H1 (cell line): ENCODE data around the gene PCYT1A. TPM values are rescaled to one million over a fixed set of nuclear protein-coding genes. Genes with fewer than 3 reads are reported as not detected.
A peak's percentile ranks its signal among the peaks of the same experiment; 100 is the strongest.

Experiments used
- CTCF ChIA-PET: fragments of 300-600 bp; sonication (Branson Sonifier 250); formaldehyde crosslinking; loops from one replicate; lab custom pipeline; 2021; ENCODE audit not compliant: partially characterized antibody; lab: Charles Lee
- POLR2A ChIA-PET: fragments of 300-600 bp; sonication (Branson Sonifier 250); formaldehyde crosslinking; loops from one replicate; lab custom pipeline; 2021; ENCODE audit warnings: inconsistent platforms; ENCODE audit not compliant: partially characterized antibody; lab: Charles Lee
- DNase-seq, 2 experiments: peaks; one replicate each; pipeline versions ENCODE4 v3.0.0 to v3.0.0-alpha.2; 2010 to 2022; ENCODE audit warnings: low spot score in 2 of 2, low read depth in 1 of 2, mixed read lengths in 1 of 2
- FAIRE-seq: peaks from 2 replicates; lab custom pipeline; 2011; peaks lifted over from hg19 to GRCh38; lab: Jason Lieb, UNC
- H2AFZ ChIP-seq: 2 replicates; pipeline ENCODE4 v1.8.1; 2012; ENCODE audit warnings: low read length, inconsistent platforms
- H2AK5ac ChIP-seq: 2 replicates; pipeline ENCODE4 v1.6.1; 2013; ENCODE audit warnings: low read depth, low read length
- H2BK120ac ChIP-seq: replicated peaks from 2 replicates; pipeline ENCODE3; 2013; ENCODE audit warnings: low read depth, low read length, inconsistent platforms
- H2BK12ac ChIP-seq: 2 replicates; pipeline ENCODE4 v1.6.1; 2013; ENCODE audit warnings: low read depth, low read length
- H2BK15ac ChIP-seq: 2 replicates; pipeline ENCODE4 v1.6.1; 2013; ENCODE audit warnings: low read length
- H2BK20ac ChIP-seq: 2 replicates; pipeline ENCODE4 v1.6.1; 2013; ENCODE audit warnings: low read length
- H2BK5ac ChIP-seq: 2 replicates; pipeline ENCODE4 v1.6.1; 2013; ENCODE audit warnings: low read depth, low read length
- H3K14ac ChIP-seq: 2 replicates; pipeline ENCODE4 v1.6.1; 2013; ENCODE audit warnings: inconsistent platforms; ENCODE audit not compliant: insufficient read length
- H3K18ac ChIP-seq: 2 replicates; pipeline ENCODE4 v1.6.1; 2013; ENCODE audit warnings: low read length; ENCODE audit errors: extremely low read depth
- H3K23ac ChIP-seq: 2 replicates; pipeline ENCODE4 v1.6.1; 2013; ENCODE audit warnings: inconsistent platforms; ENCODE audit not compliant: insufficient read length
- H3K23me2 ChIP-seq: 2 replicates; pipeline ENCODE4 v1.6.1; 2013; ENCODE audit warnings: low read depth, low read length
- H3K27ac ChIP-seq: 2 replicates; pipeline ENCODE4 v1.6.1; 2011; ENCODE audit warnings: low read depth, low read length, inconsistent platforms
- H3K27me3 ChIP-seq, 4 experiments: replicated peaks in 1 of 4; 1 replicate in 1 of 4; 2 replicates in 3 of 4; pipeline versions ENCODE4 v1.6.1 to v1.8.1; 2011 to 2013; ENCODE audit warnings: low read length in 3 of 4, mild to moderate bottlenecking in 3 of 4, inconsistent platforms in 2 of 4, mixed read lengths in 2 of 4, moderate library complexity in 1 of 4; ENCODE audit not compliant: control insufficient read depth in 3 of 4, insufficient read depth in 3 of 4; ENCODE audit errors: extremely low read depth in 1 of 4
- H3K36me3 ChIP-seq, 4 experiments: 2 replicates each; pipeline versions ENCODE4 v1.6.1 to v1.8.1; 2011 to 2013; ENCODE audit warnings: mild to moderate bottlenecking in 4 of 4, low read length in 3 of 4, moderate library complexity in 2 of 4, control low read depth in 1 of 4, inconsistent platforms in 1 of 4; ENCODE audit not compliant: insufficient read depth in 4 of 4, control insufficient read depth in 2 of 4
- H3K4ac ChIP-seq: replicated peaks from 2 replicates; pipeline ENCODE3; 2013; ENCODE audit warnings: low read length, low read depth, mixed read lengths, inconsistent platforms; ENCODE audit not compliant: insufficient read length
- H3K4me1 ChIP-seq, 4 experiments: replicated peaks in 1 of 4; 1 replicate in 1 of 4; 2 replicates in 3 of 4; pipeline versions ENCODE4 v1.6.1 to v1.8.1; 2011 to 2013; ENCODE audit warnings: low read length in 3 of 4, inconsistent platforms in 2 of 4, mixed read lengths in 1 of 4; ENCODE audit not compliant: insufficient read depth in 4 of 4, control insufficient read depth in 3 of 4
- H3K4me2 ChIP-seq, 2 experiments: 2 replicates each; pipeline versions ENCODE4 v1.6.1 to v1.8.1; 2011 to 2013; ENCODE audit warnings: low read depth in 2 of 2, low read length in 2 of 2, control low read depth in 1 of 2, inconsistent platforms in 1 of 2, mild to moderate bottlenecking in 1 of 2; ENCODE audit not compliant: insufficient read depth in 1 of 2
- H3K4me3 ChIP-seq, 4 experiments: fragments of 200-600, 300-600 bp in 1 of 4; sonication (generic), shearing (Covaris generic), sonication (Bioruptor Twin) in 1 of 4; 2 replicates each; pipeline versions ENCODE4 v1.5.1 to v1.8.1; 2011 to 2016; ENCODE audit warnings: low read length in 4 of 4, low read depth in 3 of 4, control low read depth in 2 of 4, inconsistent platforms in 2 of 4, mild to moderate bottlenecking in 2 of 4, mixed read lengths in 1 of 4, moderate library complexity in 1 of 4; ENCODE audit not compliant: insufficient read depth in 2 of 4; ENCODE audit errors: extremely low read depth in 1 of 4
- H3K56ac ChIP-seq: replicated peaks from 2 replicates; pipeline ENCODE3; 2013; ENCODE audit warnings: low read depth, mild to moderate bottlenecking, mixed read lengths, low read length, inconsistent platforms; ENCODE audit not compliant: insufficient read length
- H3K79me1 ChIP-seq: 2 replicates; pipeline ENCODE4 v1.6.1; 2013; ENCODE audit warnings: low read depth, low read length, control low read depth
- H3K79me2 ChIP-seq, 2 experiments: 2 replicates each; pipeline versions ENCODE4 v1.6.1 to v1.8.1; 2012 to 2013; ENCODE audit warnings: low read length in 2 of 2, mild to moderate bottlenecking in 2 of 2, inconsistent platforms in 1 of 2; ENCODE audit not compliant: insufficient read depth in 2 of 2, control insufficient read depth in 1 of 2
- H3K9ac ChIP-seq, 4 experiments: replicated peaks in 1 of 4; 1 replicate in 1 of 4; 2 replicates in 3 of 4; pipeline versions ENCODE4 v1.6.1 to v1.8.1; 2011 to 2013; ENCODE audit warnings: low read depth in 3 of 4, low read length in 3 of 4, control low read depth in 2 of 4, mild to moderate bottlenecking in 2 of 4, moderate library complexity in 2 of 4, inconsistent platforms in 1 of 4; ENCODE audit errors: extremely low read depth in 1 of 4
- H3K9me3 ChIP-seq, 2 experiments: 2 replicates each; pipeline versions ENCODE4 v1.6.1 to v1.8.1; 2012 to 2013; ENCODE audit warnings: mild to moderate bottlenecking in 2 of 2, moderate library complexity in 2 of 2, control low read depth in 1 of 2, inconsistent platforms in 1 of 2, low read depth in 1 of 2, low read length in 1 of 2, mixed read lengths in 1 of 2; ENCODE audit not compliant: insufficient read depth in 2 of 2
- H4K20me1 ChIP-seq, 2 experiments: replicated peaks in 1 of 2; 2 replicates each; pipeline versions ENCODE3 to v1.8.1; 2011 to 2013; ENCODE audit warnings: inconsistent platforms in 2 of 2, low read length in 2 of 2, mild to moderate bottlenecking in 1 of 2; ENCODE audit not compliant: insufficient read depth in 2 of 2, control insufficient read depth in 1 of 2
- H4K5ac ChIP-seq: 2 replicates; pipeline ENCODE4 v1.6.1; 2013; ENCODE audit warnings: low read length, low read depth, mixed read lengths, inconsistent platforms; ENCODE audit not compliant: insufficient read length
- H4K8ac ChIP-seq: 2 replicates; pipeline ENCODE4 v1.8.0; 2013; ENCODE audit warnings: mild to moderate bottlenecking, moderate library complexity, low read length, inconsistent platforms; ENCODE audit not compliant: insufficient read depth; ENCODE audit errors: extremely low read depth
- H4K91ac ChIP-seq: replicated peaks from 2 replicates; pipeline ENCODE3; 2013; ENCODE audit warnings: low read length, mixed read lengths, inconsistent platforms; ENCODE audit not compliant: insufficient read length
- ASH2L ChIP-seq: fragments of 200-600, 300-600 bp; sonication (generic); IDR thresholded peaks from one replicate; pipeline ENCODE4 v1.7.1; 2017; ENCODE audit warnings: low read length
- CBX8 ChIP-seq: fragments of 300-800, 300-1000 bp; sonication (generic); IDR thresholded peaks from 2 replicates; pipeline ENCODE4 v1.7.1; 2016; ENCODE audit warnings: low read depth, low read length, borderline replicate concordance
- CEBPB ChIP-seq: IDR thresholded peaks from 2 replicates; pipeline ENCODE4 v1.6.1; 2012; ENCODE audit warnings: low read depth, low read length
- CHD2 ChIP-seq: IDR thresholded peaks from 2 replicates; pipeline ENCODE4 v1.6.1; 2012; ENCODE audit warnings: low read length, improper control_type of control experiment
- RAD21 ChIP-seq, 2 experiments: IDR thresholded peaks in 1 of 2; conservative IDR thresholded peaks in 1 of 2; 2 replicates each; pipeline ENCODE4 v1.6.1; 2011; ENCODE audit warnings: low read depth in 2 of 2, low read length in 2 of 2, improper control_type of control experiment in 1 of 2, inconsistent platforms in 1 of 2, mild to moderate bottlenecking in 1 of 2, moderate library complexity in 1 of 2
- SIX5 ChIP-seq: IDR thresholded peaks from 2 replicates; pipeline ENCODE4 v1.6.1; 2011; ENCODE audit warnings: mild to moderate bottlenecking, low read depth, low read length
- SP1 ChIP-seq: IDR thresholded peaks from 2 replicates; pipeline ENCODE4 v1.6.1; 2011; ENCODE audit warnings: low read depth, low read length
- SP4 ChIP-seq: IDR thresholded peaks from 2 replicates; pipeline ENCODE4 v1.6.1; 2012; ENCODE audit warnings: low read length, inconsistent platforms
- TCF12 ChIP-seq: IDR thresholded peaks from 2 replicates; pipeline ENCODE4 v1.6.1; 2011; ENCODE audit warnings: low read depth, mild to moderate bottlenecking, low read length
- YY1 ChIP-seq: IDR thresholded peaks from 2 replicates; pipeline ENCODE4 v1.6.1; 2011; ENCODE audit warnings: low read depth, mild to moderate bottlenecking, low read length
- WGBS, 2 experiments: shearing (Covaris generic) in 1 of 2; methylation state at CpG; one replicate each; pipeline versions ENCODE4 v1.1.6 to v1.1.7; 2013 to 2015; ENCODE audit warnings: low lambda C conversion rate in 2 of 2, mixed read lengths in 2 of 2, inconsistent platforms in 1 of 2, low coverage in 1 of 2, missing lambda C conversion rate in 1 of 2; ENCODE audit not compliant: insufficient replicate concordance in 2 of 2, insufficient coverage in 1 of 2, insufficient read length in 1 of 2; ENCODE audit errors: extremely low coverage in 1 of 2, missing lambda C conversion rate in 1 of 2; 5-methylcytosine and 5-hydroxymethylcytosine counted together
- polyA plus RNA-seq, 7 experiments: library from polyadenylated mRNA; depleted of rRNA in 3 of 7; stranded (reverse) in 5 of 7; unstranded in 2 of 7; fragments of >200 nt in 5 of 7; fragments of 200-250 nt in 2 of 7; gene quantifications; 1 replicate in 5 of 7; 2 replicates in 1 of 7; 4 replicates in 1 of 7; pipeline versions ENCODE4 v1.2.1 to v1.2.3, GENCODE V29; 2011 to 2013; ENCODE audit warnings: missing spikeins in 2 of 7, mixed read lengths in 2 of 7
- total RNA-seq: library from RNA; stranded (reverse); fragmentation: NEBNext Ultra II Directional; extraction: Animal tissue kit (Norgen Biotek cat#: 25700); gene quantifications from 2 replicates; pipeline ENCODE4 v1.2.1, GENCODE V29; 2021

PCYT1A gene
- total and polyA plus RNA-seq, 2 of the 8 experiments (the other 6 are each of a cell fraction or from before 2014, with no cell fraction given): 19.9 to 31.8 TPM

- H2BK15ac ChIP-seq: no peak overlapping the region; the same call in 1 of the 2 replicates
- no peak overlapping the region for H3K4me3 ChIP-seq
- H3K27me3 ChIP-seq: peaks cover 0 to 7% (median 7%) of the 10 kb centered on the region in 4 experiments; a peak in 5 of 7 replicates
- no peak overlapping the region for H3K23ac ChIP-seq
- H3K56ac ChIP-seq: no peak overlapping the region
- H4K91ac ChIP-seq: no peak overlapping the region
- no peak overlapping the region for H2BK20ac ChIP-seq
- no peak overlapping the region for H3K9ac ChIP-seq
- H3K9me3 ChIP-seq: no peaks in the 10 kb centered on the region
- 0 out of 2 replicates have a peak overlapping the region, but pooled peaks have one; percentile 39 for H2BK12ac ChIP-seq
- no peak overlapping the region for H3K4ac ChIP-seq
- no peak for FAIRE-seq
- ChIA-PET CTCF (interaction anchor here (0.6 to 1.5 kb wide), 5 partner anchors 48 to 181 kb away, joined by 3 to 11 read pairs (median 4); no protein-coding TSS in a partner anchor), POLR2A (no interaction called here)
- peaks cover 0 to 8% (median 2%) of the 10 kb centered on the region in 4 experiments; a peak in 4 of 7 replicates for H3K4me1 ChIP-seq
- H4K5ac ChIP-seq: no peak overlapping the region
- no peak overlapping the region for H4K8ac ChIP-seq
- no peaks in the 10 kb centered on the region for H4K20me1 ChIP-seq
- H3K23me2 ChIP-seq: no peaks in the 10 kb centered on the region
- no peak for DNase-seq
- no peak overlapping the region for H3K14ac ChIP-seq
- H3K36me3 ChIP-seq: no peaks in the 10 kb centered on the region
- no peak overlapping the region for H3K4me2 ChIP-seq
- H3K79me1 ChIP-seq: no peaks in the 10 kb centered on the region
- H3K79me2 ChIP-seq: no peaks in the 10 kb centered on the region
- no peak for TF ChIP-seq CEBPB
- TF ChIP-seq TCF12: no peak
- TF ChIP-seq SP1: no peak
- TF ChIP-seq SP4: no peak
- TF ChIP-seq SIX5: no peak
- no peak for TF ChIP-seq YY1
- TF ChIP-seq CBX8: no peak
- TF ChIP-seq ASH2L: no peak
- TF ChIP-seq RAD21 (IDR thresholded peaks at IDR 0.05 in 1 of 2, conservative IDR thresholded peaks at IDR 0.05 in 1 of 2; ENCODE audit: low read depth in 2 of 2, low read length in 2 of 2): no peak
- TF ChIP-seq CHD2: no peak
- H2AK5ac ChIP-seq: no peak overlapping the region
- no peak overlapping the region for H3K18ac ChIP-seq
- no peak overlapping the region for H2AFZ ChIP-seq
- H3K27ac ChIP-seq: no peak overlapping the region
- 79% methylated on average over 3 of the region's 3 CpGs; no CpG with 5 or more reads in 1 of the 2 experiments for WGBS, 2 experiments
- no peak overlapping the region for H2BK120ac ChIP-seq
- H2BK5ac ChIP-seq: 0 out of 2 replicates have a peak overlapping the region, but pooled peaks have one; percentile 9
Measured at GRCh38 chr3:196203846-196204245, 83.7 kb downstream of the PCYT1A start.
